Hematopoietic multipotent progenitor cell treated with erythropoietin and hydrocortisone succinate and interleukin-3 and kit ligand, for 8 days (in vitro differentiated cells): ENCODE measurements around the gene RUFY3.
"Not testable (repeated sequence)": the region's sequence is repeated elsewhere in the genome, so short reads cannot be mapped to it uniquely, and the experiment has no call there.

Source experiments
- DNase-seq: peaks from one replicate; pipeline ENCODE4 v3.0.0-alpha.2; 2015

RUFY3 gene

GRCh38 chr4:70739496-70740337 lies 18.0 kb downstream of the RUFY3 start:
- DNase-seq = no peak

- no peak for DNase-seq
These were observed 20.3 kb downstream of the RUFY3 start for GRCh38 chr4:70741867-70742658.

GRCh38 chr4:70743731-70744130 lies 22.0 kb downstream of the RUFY3 start:
- no peak for DNase-seq

- DNase-seq = no peak
These were observed 24.5 kb downstream of the RUFY3 start for GRCh38 chr4:70746179-70746839.

- DNase-seq = no peak
These were observed 26.1 kb downstream of the RUFY3 start for GRCh38 chr4:70747874-70748273.

- DNase-seq = no peak
These were observed 27.5 kb downstream of the RUFY3 start for GRCh38 chr4:70749313-70749712.

- no peak for DNase-seq
These were observed 30.5 kb downstream of the RUFY3 start for GRCh38 chr4:70752236-70752635.

- DNase-seq = no peak
These were observed 31.9 kb downstream of the RUFY3 start for GRCh38 chr4:70753630-70754029.

GRCh38 chr4:70754470-70754869 lies 32.7 kb downstream of the RUFY3 start:
- DNase-seq = no peak

GRCh38 chr4:70754990-70755688 lies 33.4 kb downstream of the RUFY3 start:
- no peak for DNase-seq

GRCh38 chr4:70759126-70759525 lies 37.4 kb downstream of the RUFY3 start:
- peak; percentile 16 for DNase-seq

- no peak for DNase-seq
These were observed 37.9 kb downstream of the RUFY3 start for GRCh38 chr4:70759627-70760026.

- DNase-seq = no peak
These were observed 38.9 kb downstream of the RUFY3 start for GRCh38 chr4:70760662-70761061.

- no peak for DNase-seq
These were observed 39.6 kb downstream of the RUFY3 start for GRCh38 chr4:70761276-70761816.

- DNase-seq = no peak
These were observed 43.6 kb downstream of the RUFY3 start for GRCh38 chr4:70765368-70765767.

GRCh38 chr4:70768301-70768948 lies 46.7 kb downstream of the RUFY3 start:
- DNase-seq = no peak

GRCh38 chr4:70769396-70769795 lies 47.6 kb downstream of the RUFY3 start:
- not testable (repeated sequence) for DNase-seq

GRCh38 chr4:70772929-70773555 lies 51.3 kb downstream of the RUFY3 start:
- DNase-seq = no peak

- no peak for DNase-seq
These were observed 57.2 kb downstream of the RUFY3 start for GRCh38 chr4:70778888-70779422.

GRCh38 chr4:70783096-70783495 lies 61.3 kb downstream of the RUFY3 start:
- no peak for DNase-seq

GRCh38 chr4:70787496-70787895 lies 65.7 kb downstream of the RUFY3 start:
- no peak for DNase-seq
